GM19239 (cell line): ENCODE measurements around the gene FOSL1.

Experiments
- DNase-seq: peaks from one replicate; pipeline ENCODE4 v3.0.0; 2011; ENCODE audit warnings: low spot score; ENCODE audit not compliant: insufficient read length
- FAIRE-seq: peaks from 2 replicates; lab custom pipeline; 2011; peaks lifted over from hg19 to GRCh38; lab: Jason Lieb, UNC

FOSL1 gene

GRCh38 chr11:65866509-65867283 is 33.5 kb downstream of the FOSL1 start:
- no peak for FAIRE-seq

GRCh38 chr11:65865550-65866172 is 34.5 kb downstream of the FOSL1 start:
- FAIRE-seq, result no peak
- DNase-seq, result no peak

More at GRCh38 chr11:65866509-65867283, 33.5 kb downstream of the FOSL1 start:
- DNase-seq, result no peak

GRCh38 chr11:65864706-65865471 is 35.3 kb downstream of the FOSL1 start:
- FAIRE-seq (no peak), DNase-seq (no peak)

GRCh38 chr11:65863889-65864705 is 36.1 kb downstream of the FOSL1 start:
- DNase-seq (no peak), FAIRE-seq (no peak)

- FAIRE-seq (no peak), DNase-seq (no peak)
Measured at GRCh38 chr11:65862941-65863888, 37.0 kb downstream of the FOSL1 start.

GRCh38 chr11:65862191-65862735 is 37.9 kb downstream of the FOSL1 start:
- FAIRE-seq (no peak), DNase-seq (no peak)

GRCh38 chr11:65861533-65862183 is 38.5 kb downstream of the FOSL1 start:
- no peak for FAIRE-seq
- DNase-seq, result no peak

- DNase-seq (no peak), FAIRE-seq (no peak)
Measured at GRCh38 chr11:65861165-65861505, 39.1 kb downstream of the FOSL1 start.

- FAIRE-seq, result peak; percentile 92
- DNase-seq, result peak; percentile 91
Measured at GRCh38 chr11:65860278-65861164, 39.7 kb downstream of the FOSL1 start, which contains the start of gene MUS81. MUS81 (plus strand) TSS chr11:65860433; CDS start chr11:65860754, 321 bp downstream.

GRCh38 chr11:65859812-65860277 is 40.3 kb downstream of the FOSL1 start:
- DNase-seq, result no peak
- FAIRE-seq, result no peak

- DNase-seq (peak; percentile 82), FAIRE-seq (peak; percentile 94)
Measured at GRCh38 chr11:65859095-65859811, 40.9 kb downstream of the FOSL1 start.

- FAIRE-seq (no peak), DNase-seq (no peak)
Measured at GRCh38 chr11:65858681-65859087, 41.5 kb downstream of the FOSL1 start.

GRCh38 chr11:65857853-65858680 is 42.1 kb downstream of the FOSL1 start, which contains the start of gene CFL1:
CFL1 (minus strand) TSS chr11:65858180; CDS start chr11:65858099, 81 bp downstream.
- FAIRE-seq (peak; percentile 91), DNase-seq (peak; percentile 77)

- no peak for DNase-seq
- no peak for FAIRE-seq
Measured at GRCh38 chr11:65857500-65857852, 42.7 kb downstream of the FOSL1 start.

GRCh38 chr11:65856689-65857499 is 43.3 kb downstream of the FOSL1 start:
- FAIRE-seq, result peak; percentile 53
- DNase-seq, result peak; percentile 75
